Cardiac septum (tissue), 1 donor: Measurements from ENCODE around the gene ADGRL3. TPM values are rescaled to one million over a fixed set of nuclear protein-coding genes. Genes with fewer than 3 reads are reported as not detected.
"Not testable (repeated sequence)": the region's sequence is repeated elsewhere in the genome, so short reads cannot be mapped to it uniquely, and the experiment has no call there.

ENCODE experiments used
- DNase-seq: peaks from one replicate; pipeline ENCODE4 v3.0.0-alpha.2; 2020; ENCODE audit warnings: low spot score
- intact Hi-C: fragments of 100-400 bp; cut with DNase I; formaldehyde crosslinking; loops from one replicate; pipeline ENCODE4 v1.14.0; 2022
- total RNA-seq: library from RNA; stranded (reverse); fragmentation: NEBNext Ultra II Directional; extraction: Animal tissue kit (Norgen Biotek cat#: 25700); gene quantifications from one replicate; pipeline ENCODE4 v1.2.1, GENCODE V29; 2021
- donor health status: DM: no; HTN: no; CAD: no.

Gene ADGRL3
- total RNA-seq, 1 donor from 2014 or later, result 15.3 TPM

DNA sequence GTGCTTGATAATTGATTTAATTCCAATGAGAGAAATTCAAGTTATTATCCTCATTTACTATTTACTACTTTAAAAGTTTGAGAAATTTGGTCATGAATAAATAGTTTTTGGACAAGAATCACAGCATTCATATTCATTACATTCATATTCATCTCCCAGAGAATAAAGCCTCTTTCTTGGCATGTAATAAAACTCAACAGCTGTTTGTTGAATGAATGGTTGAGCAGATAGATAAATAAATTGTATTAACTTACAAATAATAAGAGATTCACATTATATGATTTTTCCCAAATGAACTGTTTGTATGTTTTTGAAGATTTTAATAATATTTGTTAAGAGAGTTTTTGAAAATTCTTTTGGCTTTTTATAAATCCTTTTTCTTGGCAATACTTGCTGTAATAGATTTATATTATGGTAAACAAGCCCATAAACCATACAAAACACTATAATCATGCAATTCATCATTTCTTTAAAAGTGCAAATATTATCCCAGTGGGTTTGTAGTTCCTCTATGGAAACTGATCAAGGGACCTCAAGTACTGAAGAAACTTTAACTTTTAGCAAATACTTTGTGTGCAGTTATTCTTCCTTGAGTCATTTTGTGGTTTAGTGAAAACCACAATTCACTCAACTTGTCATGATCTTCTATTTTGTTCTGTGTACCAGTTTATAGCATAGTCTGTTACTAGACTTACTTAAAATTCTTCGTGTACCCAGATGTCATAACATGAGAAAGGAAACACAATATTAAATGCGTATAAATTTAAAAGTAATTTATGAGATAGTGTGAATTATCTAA lies 371.8 kb downstream of the ADGRL3 start:
- intact Hi-C loops, result no loop called here
- DNase-seq, result no peak

DNA sequence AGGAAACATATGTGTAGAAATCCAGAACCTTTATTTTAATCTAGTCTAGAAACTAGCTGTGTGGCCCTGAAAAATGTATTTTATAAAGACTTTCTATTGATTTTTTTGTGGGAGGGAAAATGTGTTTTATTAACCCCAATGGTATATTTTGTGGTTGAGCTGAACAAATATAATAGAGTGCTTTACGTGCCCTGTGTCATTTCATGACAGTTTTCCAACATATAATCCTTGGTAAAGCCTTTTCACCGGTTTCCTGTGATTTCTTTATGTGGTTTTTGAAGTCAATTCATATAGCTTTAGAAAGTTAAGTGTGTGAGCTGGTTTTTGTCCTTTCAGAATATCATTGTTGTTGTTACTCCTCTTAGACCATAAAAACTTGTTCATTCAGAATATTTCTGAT lies 375.7 kb downstream of the ADGRL3 start:
- DNase-seq, result no peak
- intact Hi-C loops, result no loop called here

DNA sequence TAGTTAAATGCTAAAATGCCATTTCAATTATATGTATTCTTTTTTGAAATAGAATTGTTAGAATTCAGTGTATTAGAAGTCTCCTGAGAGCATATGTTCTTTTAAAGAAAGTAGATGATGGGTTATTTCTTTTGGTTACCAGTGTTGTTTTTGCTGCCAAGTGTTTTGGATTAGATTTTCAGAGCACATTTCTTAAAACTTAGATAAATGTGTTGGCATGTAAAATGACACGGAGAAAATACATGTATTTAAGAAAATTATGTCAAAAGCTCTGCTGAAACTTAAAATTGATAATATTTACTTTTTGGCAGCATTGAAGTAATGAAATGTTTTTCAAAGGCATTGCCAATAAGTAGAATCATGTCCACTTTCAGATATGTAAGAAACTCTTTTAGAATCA lies 379.7 kb downstream of the ADGRL3 start:
- DNase-seq, result no peak
- intact Hi-C loops, result no loop called here

DNA sequence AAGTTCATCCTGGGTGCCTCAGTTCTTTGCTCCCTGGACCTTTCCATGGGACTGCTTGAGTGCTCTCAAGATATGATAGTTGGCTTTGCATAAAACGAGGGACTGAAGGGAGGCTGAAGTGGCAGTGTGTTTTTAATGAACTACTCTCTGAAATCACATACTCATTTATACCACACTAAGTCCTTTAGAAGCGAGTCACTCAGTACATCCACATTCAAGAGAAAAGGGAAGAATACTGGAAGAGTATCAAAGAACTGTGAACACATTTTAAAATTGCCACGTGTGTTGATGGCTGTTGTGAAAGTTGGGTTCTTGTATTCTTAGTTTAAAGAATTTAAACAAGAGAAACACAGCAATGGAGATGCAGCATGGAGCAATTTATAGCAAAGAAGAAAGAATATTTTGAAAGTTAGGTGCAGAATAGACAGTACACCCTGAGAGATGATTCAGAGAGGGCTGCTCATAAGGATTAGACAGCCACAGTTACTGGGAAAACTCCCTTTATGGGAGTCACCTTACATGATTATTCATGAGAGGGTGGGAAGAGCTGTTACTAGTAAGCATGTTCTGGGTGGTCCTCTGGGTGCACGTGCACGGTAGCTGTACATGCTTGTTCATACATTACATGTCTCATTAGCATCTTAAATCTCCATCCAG lies 380.7 kb downstream of the ADGRL3 start:
- DNase-seq, result no peak
- intact Hi-C loops, result no loop called here

DNA sequence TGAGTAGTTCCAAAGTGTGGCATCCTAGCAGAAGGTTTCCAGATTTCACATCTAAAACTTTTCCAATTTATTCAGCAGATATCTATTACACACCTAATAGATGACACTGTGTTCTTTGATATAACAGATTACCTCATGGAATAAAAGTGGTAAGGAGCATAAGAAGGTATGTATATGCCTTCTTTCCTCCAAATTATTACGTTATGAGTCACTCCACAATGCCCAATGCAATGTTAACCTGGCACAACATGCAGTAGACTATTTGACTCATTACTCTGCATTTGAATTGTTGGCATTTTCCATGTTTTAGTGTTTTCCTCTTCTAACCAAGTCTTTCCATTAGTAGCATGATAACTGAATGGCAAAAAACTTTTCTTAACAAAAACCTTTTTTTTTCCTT lies 383.6 kb downstream of the ADGRL3 start:
- DNase-seq, result no peak
- intact Hi-C loops, result no loop called here

DNA sequence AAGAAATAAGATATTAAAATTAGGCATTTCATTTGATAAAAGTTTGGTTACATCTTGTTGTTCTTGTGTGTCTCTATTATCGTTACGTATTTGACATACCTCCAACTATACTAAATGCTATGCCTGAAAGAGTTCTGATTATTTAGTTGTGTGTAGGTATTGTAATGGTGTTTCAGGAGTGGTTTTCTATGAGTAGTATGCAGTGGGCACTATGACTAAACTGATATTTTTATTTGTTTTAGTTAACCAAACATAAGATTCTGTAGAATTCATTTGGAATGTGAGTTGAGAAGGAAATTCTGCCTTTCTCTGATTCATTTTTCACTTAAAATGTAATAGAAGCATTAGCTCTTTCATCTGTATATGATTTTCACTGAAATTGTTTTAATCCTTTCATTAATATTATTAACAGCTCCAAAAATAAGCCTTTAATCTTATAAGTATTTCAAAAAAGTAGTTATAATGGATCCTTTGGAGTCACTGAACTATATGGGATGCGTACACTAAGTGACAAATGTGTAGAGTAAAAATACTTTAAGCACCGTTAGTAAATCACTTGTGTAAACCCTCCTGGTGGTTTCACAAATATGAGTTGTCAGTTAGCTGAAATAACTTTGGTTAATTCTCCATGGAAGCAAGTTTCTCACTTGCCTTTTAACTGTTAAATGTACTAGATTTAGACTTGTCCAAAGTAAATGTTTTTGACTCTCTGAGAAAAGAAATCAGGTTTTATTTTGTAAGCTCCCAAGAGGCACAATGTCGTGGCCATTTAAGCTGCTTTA lies 388.7 kb downstream of the ADGRL3 start:
- DNase-seq, result no peak
- intact Hi-C loops, result no loop called here

DNA sequence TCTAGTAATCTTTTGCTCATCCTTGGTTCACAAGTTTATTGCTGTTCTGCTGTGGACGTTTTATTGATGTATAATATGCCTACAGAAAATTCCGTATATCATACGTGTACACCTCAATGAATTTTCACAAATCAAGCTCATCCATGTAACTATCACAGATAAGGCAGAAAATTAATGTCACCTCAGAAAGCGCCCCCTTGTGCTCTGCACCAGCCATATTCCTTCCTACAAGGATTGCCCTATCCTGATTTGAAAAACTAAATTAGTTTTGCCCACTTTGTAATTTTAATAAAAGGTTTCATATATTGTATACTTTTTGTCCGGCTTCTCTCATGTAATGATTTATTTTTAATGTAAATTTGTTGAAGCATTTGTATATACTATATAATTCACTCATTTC lies 390.8 kb downstream of the ADGRL3 start:
- intact Hi-C loops, result no loop called here

DNA sequence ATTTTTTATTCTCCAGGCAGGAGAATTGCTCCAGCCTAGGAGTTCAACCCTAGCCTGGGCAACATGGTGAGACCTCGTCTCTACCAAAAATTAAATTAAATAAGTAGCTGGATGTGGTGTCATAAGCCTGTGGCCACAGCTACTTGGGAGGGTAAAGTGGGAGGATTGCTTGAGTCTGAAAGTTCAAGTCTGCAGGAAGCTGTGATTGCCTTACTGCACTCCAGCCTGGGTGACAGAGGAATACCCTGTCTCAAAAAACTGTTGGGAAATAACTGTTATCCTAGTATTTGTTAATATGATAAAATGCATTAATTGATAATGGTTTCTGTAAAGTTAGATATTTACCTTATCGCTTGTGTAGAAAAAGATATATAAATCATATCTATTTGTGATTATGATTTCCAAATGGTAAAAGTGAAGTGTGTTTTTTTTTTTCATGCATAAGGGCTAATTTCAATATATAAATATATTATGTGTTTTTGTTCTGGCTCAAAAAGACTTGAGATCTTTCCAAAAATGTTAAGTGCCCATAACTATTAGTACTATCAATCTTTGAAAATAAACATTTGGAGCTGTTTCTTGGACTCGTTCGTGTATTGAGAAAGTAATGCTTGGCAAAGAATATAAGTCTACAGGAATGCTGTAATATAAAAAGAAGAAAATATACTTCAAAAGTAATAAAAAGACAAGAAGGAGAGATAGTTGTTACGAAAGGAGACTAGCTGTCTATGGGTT lies 396.6 kb downstream of the ADGRL3 start:
- no peak for DNase-seq
- intact Hi-C loops, result no loop called here

More for the DNA sequence above, 390.8 kb downstream of the ADGRL3 start:
- no peak for DNase-seq

DNA sequence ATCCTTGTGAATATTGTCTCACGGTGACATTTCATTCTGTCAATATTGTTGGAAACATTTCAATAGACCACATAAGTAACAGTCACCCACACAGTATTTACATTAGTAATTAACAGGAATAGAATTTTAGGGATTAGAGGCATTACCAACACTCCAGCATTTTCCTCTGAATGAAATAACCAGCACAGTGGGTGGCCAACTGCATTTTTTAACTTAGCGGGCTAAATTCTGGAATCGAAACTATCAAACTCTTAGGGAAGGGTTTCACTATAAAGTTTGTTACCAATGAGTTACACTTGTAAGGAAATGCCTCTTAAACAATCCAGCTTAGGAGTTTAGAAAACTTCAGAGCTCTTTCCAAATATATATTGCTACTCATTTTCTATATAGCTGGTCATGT lies 403.0 kb downstream of the ADGRL3 start:
- no peak for DNase-seq
- intact Hi-C loops, result no loop called here

DNA sequence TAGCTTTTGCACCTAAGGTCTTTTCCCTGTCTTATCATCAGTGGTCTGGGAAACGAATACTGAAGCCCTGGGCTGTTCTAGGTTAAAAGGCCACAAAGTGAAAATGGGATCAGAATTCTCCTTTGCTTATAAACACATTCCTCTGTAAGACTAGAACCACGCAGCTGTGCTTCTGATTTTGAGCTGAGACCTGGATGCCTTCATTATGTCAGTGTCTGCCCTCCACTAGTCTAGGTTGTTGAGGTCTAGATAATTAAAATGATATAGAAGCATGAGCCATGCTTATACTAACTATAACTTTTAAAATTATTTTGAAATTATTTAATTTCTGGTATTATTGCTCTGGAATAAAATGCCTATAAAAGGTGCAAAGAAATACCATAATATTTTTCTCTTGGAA lies 403.9 kb downstream of the ADGRL3 start:
- no peak for DNase-seq
- intact Hi-C loops, result no loop called here

DNA sequence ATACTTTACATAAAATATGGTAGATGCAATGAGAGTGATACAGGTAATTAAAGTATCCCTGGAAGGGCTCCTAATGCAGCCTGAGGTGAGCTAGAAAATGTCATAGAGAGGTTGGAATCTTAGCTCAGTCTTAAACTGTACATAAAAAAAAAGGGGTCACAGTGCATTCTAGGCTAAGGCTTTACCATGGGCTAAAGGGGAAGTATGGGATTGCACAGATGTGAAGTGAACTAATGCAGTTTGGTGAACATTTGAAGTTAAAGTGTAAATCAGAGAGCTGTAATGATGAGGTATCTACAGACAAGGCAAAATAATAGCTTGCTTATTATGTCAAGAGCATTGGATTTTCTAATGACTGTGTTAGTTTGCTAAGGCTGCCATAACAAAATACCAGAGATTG lies 405.9 kb downstream of the ADGRL3 start:
- intact Hi-C loops, result no loop called here
- no peak for DNase-seq

DNA sequence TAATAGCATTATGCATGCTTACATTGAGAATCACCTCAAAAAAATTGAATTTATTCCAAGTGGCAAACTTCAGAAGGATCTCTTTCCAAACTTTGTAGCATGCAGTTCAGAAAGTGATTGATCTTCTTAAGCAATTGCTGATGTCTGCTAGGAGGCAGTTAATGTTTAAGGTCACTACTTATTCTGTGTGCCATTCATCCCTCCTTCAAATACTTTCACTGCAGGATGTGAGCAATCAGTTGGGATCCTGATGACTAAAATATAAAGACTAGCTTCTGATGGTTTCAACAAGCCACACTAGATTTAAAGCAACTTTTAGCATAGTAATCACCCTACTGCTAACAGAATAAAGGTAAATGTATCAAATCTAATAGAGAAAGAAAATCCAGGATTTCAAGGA lies 414.1 kb downstream of the ADGRL3 start:
- intact Hi-C loops, result no loop called here
- DNase-seq, result no peak

DNA sequence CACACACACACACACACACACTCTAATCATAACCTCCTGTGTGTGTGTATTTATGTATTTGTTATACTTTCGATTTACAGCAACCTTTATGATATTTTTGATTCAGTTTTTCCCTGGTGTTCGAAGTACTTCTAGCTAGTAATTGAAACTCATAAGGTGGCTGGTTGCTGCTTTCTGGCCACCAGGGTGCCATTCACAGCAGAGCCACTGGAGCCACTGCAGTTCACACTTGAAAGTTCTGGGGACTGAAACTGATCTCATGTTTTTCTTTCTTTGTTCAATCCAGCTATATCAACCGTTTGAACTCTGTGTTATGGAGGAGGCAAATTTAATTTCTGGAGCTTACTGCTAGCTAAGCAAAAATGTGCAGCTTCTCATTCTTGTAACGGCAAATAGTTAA lies 419.4 kb downstream of the ADGRL3 start:
- intact Hi-C loops, result no loop called here
- DNase-seq, result no peak

DNA sequence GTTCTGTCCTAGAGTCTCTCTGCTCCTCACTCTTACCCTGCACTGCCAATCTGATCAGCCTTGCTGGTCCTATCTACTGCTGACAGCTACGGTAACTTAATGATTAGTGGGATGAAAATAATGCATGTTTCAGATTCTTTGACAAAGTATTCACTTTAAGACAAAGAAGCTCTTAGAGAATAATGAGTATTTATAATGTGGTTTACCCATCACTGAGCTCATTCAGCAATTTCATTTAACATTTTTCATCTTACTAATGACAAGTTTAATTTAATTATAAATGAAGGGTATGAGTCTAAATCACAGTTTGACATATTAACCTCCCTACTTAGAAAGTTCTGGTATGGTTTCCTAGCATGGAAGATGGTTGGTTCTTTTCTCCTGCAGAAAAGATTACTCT lies 428.2 kb downstream of the ADGRL3 start:
- intact Hi-C loops, result no loop called here
- DNase-seq, result no peak

DNA sequence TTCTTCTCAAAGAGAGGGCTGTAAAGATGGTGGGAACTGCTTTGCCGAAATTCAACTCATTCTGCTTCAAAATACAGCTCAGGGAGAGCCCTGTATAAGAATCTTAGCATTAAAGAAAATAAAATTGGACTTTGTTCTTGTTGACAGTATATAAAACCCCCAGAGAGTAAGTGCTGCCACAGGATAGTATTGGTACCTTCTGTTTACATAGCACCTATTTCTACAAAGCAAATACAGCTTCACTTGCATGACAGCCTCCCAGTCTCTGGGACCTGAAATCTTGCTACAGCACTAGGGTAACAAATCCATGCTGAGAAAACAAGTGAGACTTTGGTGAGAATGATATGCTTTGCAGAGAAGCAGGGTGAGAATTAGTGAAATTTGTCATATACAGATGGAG lies 428.6 kb downstream of the ADGRL3 start:
- no peak for DNase-seq
- intact Hi-C loops, result no loop called here

DNA sequence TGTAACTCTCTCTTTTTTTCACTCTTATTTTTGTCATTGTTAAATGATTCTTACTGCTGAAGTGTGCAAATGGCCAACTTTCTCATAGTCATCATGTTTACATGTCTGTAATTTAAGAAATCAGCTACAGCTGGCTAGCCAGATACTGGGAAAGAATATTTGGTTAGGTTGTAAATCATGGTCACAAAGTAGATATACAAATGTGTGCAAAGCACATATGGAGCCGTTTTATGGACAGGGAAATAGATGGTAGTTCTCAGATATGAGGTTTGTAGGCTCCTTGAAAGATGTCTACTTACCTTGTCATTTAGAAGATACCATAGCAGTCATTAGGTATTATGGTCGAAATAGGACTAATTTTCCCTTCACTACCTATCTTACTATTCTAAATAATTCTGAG lies 430.4 kb downstream of the ADGRL3 start:
- intact Hi-C loops, result no loop called here
- no peak for DNase-seq

DNA sequence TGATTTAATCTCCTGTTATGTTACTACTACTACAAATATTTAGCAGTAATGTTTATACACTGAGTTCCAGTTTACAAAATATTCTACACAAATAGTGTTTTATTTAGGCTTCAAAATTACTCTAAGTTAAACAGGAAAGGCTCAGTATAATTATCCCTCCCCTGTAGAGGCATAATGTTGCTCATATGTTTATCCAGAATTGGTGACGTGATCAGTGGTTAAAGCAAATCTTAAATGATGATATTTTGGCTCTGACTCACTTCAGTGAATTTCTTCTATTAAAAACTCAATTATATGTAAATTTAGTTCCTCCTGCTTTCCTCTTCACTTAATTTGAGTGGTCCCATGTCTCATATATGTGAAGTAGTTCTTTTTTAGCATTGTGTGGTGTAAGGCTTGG lies 438.5 kb downstream of the ADGRL3 start:
- DNase-seq, result no peak
- intact Hi-C loops, result no loop called here

DNA sequence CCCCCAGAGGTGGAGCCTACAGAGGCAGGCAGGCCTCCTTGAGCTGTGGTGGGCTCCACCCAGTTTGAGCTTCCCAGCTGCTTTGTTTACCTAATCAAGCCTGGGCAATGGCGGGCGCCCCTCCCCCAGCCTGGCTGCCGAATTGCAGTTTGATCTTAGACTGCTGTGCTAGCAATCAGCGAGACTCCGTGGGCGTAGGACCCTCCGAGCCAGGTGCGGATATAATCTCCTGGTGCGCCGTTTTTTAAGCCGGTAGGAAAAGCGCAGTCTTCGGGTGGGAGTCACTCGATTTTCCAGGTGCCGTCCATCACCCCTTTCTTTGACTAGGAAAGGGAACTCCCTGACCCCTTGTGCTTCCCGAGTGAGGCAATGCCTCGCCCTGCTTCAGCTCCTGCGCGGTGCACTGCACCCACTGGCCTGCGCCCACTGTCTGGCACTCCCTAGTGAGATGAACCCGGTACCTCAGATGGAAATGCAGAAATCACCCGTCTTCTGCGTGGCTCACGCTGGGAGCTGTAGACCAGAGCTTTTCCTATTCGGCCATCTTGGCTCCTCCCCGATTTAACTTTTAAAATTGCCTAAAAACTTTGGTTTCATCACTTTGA lies 446.7 kb downstream of the ADGRL3 start:
- DNase-seq, intact Hi-C loops: not testable (repeated sequence)

DNA sequence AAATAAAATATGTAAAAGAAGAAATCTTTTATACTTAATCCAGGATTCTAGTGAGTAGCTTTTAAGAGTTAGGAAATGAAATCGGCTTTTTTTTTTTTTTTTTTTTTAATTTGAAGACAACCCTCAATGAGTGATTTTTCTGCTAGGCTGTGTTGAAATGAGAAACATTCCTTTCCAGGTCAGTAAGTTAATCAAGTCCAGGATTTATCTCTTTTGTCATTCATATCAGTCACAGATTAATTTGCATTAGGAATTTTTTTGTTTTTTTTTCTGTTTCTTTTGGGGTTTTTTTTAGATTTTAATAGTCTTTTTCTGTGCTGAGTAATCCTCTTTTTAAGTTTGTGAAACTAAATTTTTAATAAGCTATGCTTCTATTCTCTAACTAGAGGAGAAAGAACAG lies 448.1 kb downstream of the ADGRL3 start:
- intact Hi-C loops, result no loop called here
- DNase-seq, result no peak

DNA sequence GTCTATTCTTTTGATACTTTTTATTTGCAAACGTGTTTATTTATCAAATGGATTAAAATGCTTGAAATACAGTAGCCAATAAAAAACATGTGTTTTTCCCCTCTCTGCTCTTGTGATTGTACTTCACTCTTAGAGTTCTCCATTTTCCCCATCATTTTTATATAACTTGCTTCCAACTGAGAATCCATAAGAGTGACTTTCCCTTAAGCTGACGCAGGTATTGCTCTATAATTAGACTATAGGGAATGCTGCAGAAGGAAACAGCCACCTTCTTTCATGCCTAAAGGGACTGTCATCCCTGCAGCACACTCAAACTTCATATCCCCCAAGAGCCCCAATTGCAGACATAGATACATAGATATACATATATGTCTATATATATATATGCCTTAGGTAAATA lies 456.9 kb downstream of the ADGRL3 start:
- intact Hi-C loops, result no loop called here
- DNase-seq, result no peak
